Memory B cell (primary cell): ENCODE measurements around the gene PLEKHF1.

Experiments used
- ATAC-seq: fragments of 150-1000 bp; cut with Tn5 transposase; 2 replicates; pipeline ENCODE4 v1.10.0; 2021; ENCODE audit warnings: low read depth, mild to moderate bottlenecking, moderate library complexity
- DNase-seq, 2 donors: peaks; one replicate each; pipeline ENCODE4 v3.0.0; 2022; ENCODE audit warnings: low spot score in 2 of 2
- H3K27ac Mint-ChIP-seq: one replicate; pipeline ENCODE4 v1.8.0; 2022; ENCODE audit warnings: mild to moderate bottlenecking, moderate library complexity, mixed read lengths
- H3K27me3 Mint-ChIP-seq: one replicate; pipeline ENCODE4 v1.8.0; 2022; ENCODE audit warnings: mixed read lengths
- H3K36me3 Mint-ChIP-seq: one replicate; pipeline ENCODE4 v1.8.0; 2022; ENCODE audit warnings: mild to moderate bottlenecking, mixed read lengths
- H3K4me1 Mint-ChIP-seq: one replicate; pipeline ENCODE4 v1.8.0; 2022; ENCODE audit warnings: mixed read lengths
- H3K4me3 Mint-ChIP-seq: one replicate; pipeline ENCODE4 v1.8.0; 2022; ENCODE audit warnings: mild to moderate bottlenecking, moderate library complexity, mixed read lengths
- H3K9me3 Mint-ChIP-seq: one replicate; pipeline ENCODE4 v1.8.0; 2022; ENCODE audit warnings: mixed read lengths

Gene PLEKHF1

GRCh38 chr19:29674374-29675119 is 9.3 kb downstream of the PLEKHF1 start:
- Mint-ChIP-seq H3K27me3 (no peaks in the 10 kb centered on the region), H3K27ac (no peak overlapping the region), H3K9me3 (no peaks in the 10 kb centered on the region), H3K36me3 (no peaks in the 10 kb centered on the region), H3K4me3 (no peak overlapping the region), H3K4me1 (peaks cover 36% of the 10 kb centered on the region)
- no peak for ATAC-seq
- no peak for DNase-seq

- no peak overlapping the region for H3K27ac Mint-ChIP-seq
- ATAC-seq (no peak), DNase-seq (no peak)
- H3K27me3 Mint-ChIP-seq = no peaks in the 10 kb centered on the region
- H3K4me1 Mint-ChIP-seq = peaks cover 38% of the 10 kb centered on the region
- H3K4me3 Mint-ChIP-seq = no peak overlapping the region
- no peaks in the 10 kb centered on the region for H3K9me3 Mint-ChIP-seq
- H3K36me3 Mint-ChIP-seq = no peaks in the 10 kb centered on the region
Measured at GRCh38 chr19:29675120-29675649, 9.9 kb downstream of the PLEKHF1 start.

- DNase-seq (no peak), ATAC-seq (no peak)
- Mint-ChIP-seq H3K27me3 (no peaks in the 10 kb centered on the region), H3K9me3 (no peaks in the 10 kb centered on the region), H3K4me3 (no peak overlapping the region), H3K36me3 (no peaks in the 10 kb centered on the region), H3K27ac (no peak overlapping the region), H3K4me1 (peaks cover 38% of the 10 kb centered on the region)
Measured at GRCh38 chr19:29675650-29676186, 10.5 kb downstream of the PLEKHF1 start.

- Mint-ChIP-seq H3K27me3 (no peaks in the 10 kb centered on the region), H3K4me3 (no peak overlapping the region), H3K27ac (no peak overlapping the region), H3K36me3 (no peaks in the 10 kb centered on the region), H3K9me3 (no peaks in the 10 kb centered on the region), H3K4me1 (peaks cover 38% of the 10 kb centered on the region)
- no peak for DNase-seq
- no peak for ATAC-seq
Measured at GRCh38 chr19:29676586-29676985, 11.3 kb downstream of the PLEKHF1 start.

- no peaks in the 10 kb centered on the region for H3K9me3 Mint-ChIP-seq
- ATAC-seq (no peak), DNase-seq (no peak)
- H3K36me3 Mint-ChIP-seq = no peaks in the 10 kb centered on the region
- no peak overlapping the region for H3K4me3 Mint-ChIP-seq
- H3K4me1 Mint-ChIP-seq = peaks cover 32% of the 10 kb centered on the region
- H3K27me3 Mint-ChIP-seq = no peaks in the 10 kb centered on the region
- no peak overlapping the region for H3K27ac Mint-ChIP-seq
Measured at GRCh38 chr19:29677001-29677817, 11.9 kb downstream of the PLEKHF1 start.

- ATAC-seq (no peak), DNase-seq (no peak)
- peaks cover 18% of the 10 kb centered on the region for H3K4me1 Mint-ChIP-seq
- H3K4me3 Mint-ChIP-seq = no peak overlapping the region
- no peak overlapping the region for H3K27ac Mint-ChIP-seq
- H3K36me3 Mint-ChIP-seq = no peaks in the 10 kb centered on the region
- H3K27me3 Mint-ChIP-seq = no peaks in the 10 kb centered on the region
- H3K9me3 Mint-ChIP-seq = no peaks in the 10 kb centered on the region
Measured at GRCh38 chr19:29678484-29679106, 13.3 kb downstream of the PLEKHF1 start.

- H3K4me1 Mint-ChIP-seq = peaks cover 16% of the 10 kb centered on the region
- H3K36me3 Mint-ChIP-seq = no peaks in the 10 kb centered on the region
Measured at GRCh38 chr19:29679598-29680210, 14.4 kb downstream of the PLEKHF1 start.

GRCh38 chr19:29680447-29680846 is 15.2 kb downstream of the PLEKHF1 start:
- DNase-seq (peak; percentile 46 to 49), ATAC-seq (peak; percentile 95)
- Mint-ChIP-seq H3K9me3 (no peaks in the 10 kb centered on the region), H3K36me3 (no peaks in the 10 kb centered on the region), H3K4me3 (peak overlapping the region; percentile 21), H3K4me1 (peaks cover 16% of the 10 kb centered on the region), H3K27me3 (no peaks in the 10 kb centered on the region), H3K27ac (peak overlapping the region; percentile 76)

More at GRCh38 chr19:29679598-29680210, 14.4 kb downstream of the PLEKHF1 start:
- H3K27me3 Mint-ChIP-seq = no peaks in the 10 kb centered on the region
- H3K27ac Mint-ChIP-seq = peak overlapping the region; percentile 76
- no peaks in the 10 kb centered on the region for H3K9me3 Mint-ChIP-seq
- ATAC-seq (no peak), DNase-seq (no peak)
- peak overlapping the region; percentile 21 for H3K4me3 Mint-ChIP-seq

- peak overlapping the region; percentile 56 for H3K4me3 Mint-ChIP-seq
Measured at GRCh38 chr19:29680937-29681336, 15.7 kb downstream of the PLEKHF1 start.

GRCh38 chr19:29681422-29682235 is 16.4 kb downstream of the PLEKHF1 start:
- ATAC-seq (no peak), DNase-seq (no peak)
- Mint-ChIP-seq H3K27ac (peak overlapping the region; percentile 53), H3K4me3 (peak overlapping the region; percentile 56), H3K27me3 (peaks cover 2% of the 10 kb centered on the region), H3K9me3 (no peaks in the 10 kb centered on the region), H3K4me1 (peaks cover 16% of the 10 kb centered on the region), H3K36me3 (no peaks in the 10 kb centered on the region)

More at GRCh38 chr19:29680937-29681336, 15.7 kb downstream of the PLEKHF1 start:
- no peak for DNase-seq
- Mint-ChIP-seq H3K9me3 (no peaks in the 10 kb centered on the region), H3K36me3 (no peaks in the 10 kb centered on the region), H3K4me1 (peaks cover 16% of the 10 kb centered on the region), H3K27ac (peak overlapping the region; percentile 53), H3K27me3 (no peaks in the 10 kb centered on the region)
- no peak for ATAC-seq

- H3K4me1 Mint-ChIP-seq = peaks cover 16% of the 10 kb centered on the region
- no peak overlapping the region for H3K4me3 Mint-ChIP-seq
- no peak overlapping the region for H3K27ac Mint-ChIP-seq
- no peaks in the 10 kb centered on the region for H3K36me3 Mint-ChIP-seq
- no peak for ATAC-seq
- no peak for DNase-seq
- H3K27me3 Mint-ChIP-seq = peaks cover 2% of the 10 kb centered on the region
- H3K9me3 Mint-ChIP-seq = no peaks in the 10 kb centered on the region
Measured at GRCh38 chr19:29682236-29682895, 17.1 kb downstream of the PLEKHF1 start.

GRCh38 chr19:29683009-29683408 is 17.7 kb downstream of the PLEKHF1 start:
- Mint-ChIP-seq H3K36me3 (no peaks in the 10 kb centered on the region), H3K9me3 (no peaks in the 10 kb centered on the region), H3K27me3 (peaks cover 2% of the 10 kb centered on the region), H3K4me3 (no peak overlapping the region), H3K4me1 (peaks cover 16% of the 10 kb centered on the region), H3K27ac (no peak overlapping the region)
- DNase-seq (no peak), ATAC-seq (no peak)
